HCT116 (cell line): Measurements from ENCODE around the gene UVRAG.

Source experiments
- CBX3 ChIP-seq: IDR thresholded peaks from 2 replicates; pipeline ENCODE4 v1.6.1; 2012; ENCODE audit warnings: low read depth
- CTCF ChIP-seq, 3 experiments: fragments of 200-600 bp in 1 of 3; sonication (generic) in 1 of 3; IDR thresholded peaks in 2 of 3; conservative IDR thresholded peaks in 1 of 3; 2 replicates each; pipeline ENCODE4 v1.5.1; 2012 to 2017; ENCODE audit warnings: low read depth in 2 of 3, low read length in 2 of 3, antibody characterized with exemption in 1 of 3, borderline replicate concordance in 1 of 3, control low read depth in 1 of 3, mild to moderate bottlenecking in 1 of 3, mixed read lengths in 1 of 3, mixed run types in 1 of 3, moderate library complexity in 1 of 3; ENCODE audit not compliant: insufficient read depth in 1 of 3
- EZH2 ChIP-seq: fragments of 200-600 bp; sonication (generic); IDR thresholded peaks from 2 replicates; pipeline ENCODE4 v1.6.1; 2017; ENCODE audit warnings: antibody characterized with exemption, mixed run types
- FOSL1 ChIP-seq: IDR thresholded peaks from 2 replicates; pipeline ENCODE4 v1.6.1; 2012; ENCODE audit warnings: low read depth
- JUND ChIP-seq: IDR thresholded peaks from 2 replicates; pipeline ENCODE4 v1.6.1; 2012
- POLR2A ChIP-seq: IDR thresholded peaks from 2 replicates; pipeline ENCODE4 v1.7.0; 2011; ENCODE audit warnings: borderline replicate concordance; ENCODE audit not compliant: insufficient read depth, insufficient read length; ENCODE audit errors: extremely low read depth
- POLR2AphosphoS5 ChIP-seq: IDR thresholded peaks from 2 replicates; pipeline ENCODE4 v1.6.1; 2011; ENCODE audit warnings: mild to moderate bottlenecking, low read depth, low read length, moderate library complexity
- REST ChIP-seq: IDR thresholded peaks from 2 replicates; pipeline ENCODE4 v1.6.1; 2012; ENCODE audit warnings: low read depth
- YY1 ChIP-seq: IDR thresholded peaks from 2 replicates; pipeline ENCODE4 v1.6.1; 2011; ENCODE audit warnings: low read length, low read depth, moderate library complexity, mild to moderate bottlenecking; ENCODE audit not compliant: insufficient replicate concordance; ENCODE audit errors: extremely low read depth
- ZBTB33 ChIP-seq: IDR thresholded peaks from 2 replicates; pipeline ENCODE4 v1.6.1; 2011; ENCODE audit warnings: mild to moderate bottlenecking, low read length, moderate library complexity; ENCODE audit not compliant: insufficient replicate concordance; ENCODE audit errors: extremely low read depth

- TF ChIP-seq CTCF (IDR thresholded peaks at IDR 0.05 in 2 of 3, conservative IDR thresholded peaks at IDR 0.05 in 1 of 3; ENCODE audit: borderline replicate concordance in 1 of 3, insufficient read depth in 1 of 3, low read depth in 2 of 3, low read length in 2 of 3) (no peak), POLR2A (no peak), ZBTB33 (no peak), CBX3 (no peak), EZH2 (no peak), JUND (no peak), POLR2AphosphoS5 (no peak), YY1 (no peak), REST (no peak), FOSL1 (no peak)
Measured at GRCh38 chr11:76096552-76096951, 281.5 kb downstream of the UVRAG start.
